Uterus (tissue), 2 donors: Measurements from ENCODE around the gene KLHL41.
"Not testable (repeated sequence)": the region's sequence is repeated elsewhere in the genome, so short reads cannot be mapped to it uniquely, and the experiment has no call there.

Experiments
- CTCF ChIP-seq, 4 experiments: fragments of 200-600 bp in 2 of 4; fragments of 450-650 bp in 2 of 4; sonication (generic) in 2 of 4; IDR thresholded peaks; one replicate each; pipeline ENCODE4 v1.5.1; 2016 to 2019; ENCODE audit warnings: antibody characterized with exemption in 4 of 4, mild to moderate bottlenecking in 2 of 4, moderate library complexity in 1 of 4
- POLR2A ChIP-seq, 2 donors: fragments of 450-650 bp; IDR thresholded peaks; one replicate each; pipeline ENCODE4 v1.6.1; 2016; ENCODE audit warnings: antibody characterized with exemption in 2 of 2, mild to moderate bottlenecking in 1 of 2, moderate library complexity in 1 of 2

GRCh38 chr2:169574539-169574938 lies 65.0 kb downstream of the KLHL41 start:
- TF ChIP-seq POLR2A, CTCF (IDR thresholded peaks at IDR 0.05): not testable (repeated sequence)
